ENCODE measurements around the gene NRXN2. TPM values are rescaled to one million over a fixed set of nuclear protein-coding genes. Genes with fewer than 3 reads are reported as not detected.
A peak's percentile ranks its signal among the peaks of the same experiment; 100 is the strongest.

NRXN2 gene
- total RNA-seq, 1 donor from 2014 or later = not detected

GRCh38 chr11:64677441-64678023 is 45.5 kb downstream of the NRXN2 start:
- H3K36me3 ChIP-seq (ENCODE audit: control insufficient read depth, insufficient read depth, low read length) = no peaks in the 10 kb centered on the region
- DNase-seq (ENCODE audit: low read depth) (no peak), FAIRE-seq (no peak)
- TF ChIP-seq, protein P1, sequence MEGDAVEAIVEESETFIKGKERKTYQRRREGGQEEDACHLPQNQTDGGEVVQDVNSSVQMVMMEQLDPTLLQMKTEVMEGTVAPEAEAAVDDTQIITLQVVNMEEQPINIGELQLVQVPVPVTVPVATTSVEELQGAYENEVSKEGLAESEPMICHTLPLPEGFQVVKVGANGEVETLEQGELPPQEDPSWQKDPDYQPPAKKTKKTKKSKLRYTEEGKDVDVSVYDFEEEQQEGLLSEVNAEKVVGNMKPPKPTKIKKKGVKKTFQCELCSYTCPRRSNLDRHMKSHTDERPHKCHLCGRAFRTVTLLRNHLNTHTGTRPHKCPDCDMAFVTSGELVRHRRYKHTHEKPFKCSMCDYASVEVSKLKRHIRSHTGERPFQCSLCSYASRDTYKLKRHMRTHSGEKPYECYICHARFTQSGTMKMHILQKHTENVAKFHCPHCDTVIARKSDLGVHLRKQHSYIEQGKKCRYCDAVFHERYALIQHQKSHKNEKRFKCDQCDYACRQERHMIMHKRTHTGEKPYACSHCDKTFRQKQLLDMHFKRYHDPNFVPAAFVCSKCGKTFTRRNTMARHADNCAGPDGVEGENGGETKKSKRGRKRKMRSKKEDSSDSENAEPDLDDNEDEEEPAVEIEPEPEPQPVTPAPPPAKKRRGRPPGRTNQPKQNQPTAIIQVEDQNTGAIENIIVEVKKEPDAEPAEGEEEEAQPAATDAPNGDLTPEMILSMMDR (IDR thresholded peaks at IDR 0.05; ENCODE audit: insufficient read depth, low read length, severe bottlenecking) = no peak
- no peak overlapping the region for H3K4me3 ChIP-seq (ENCODE audit: low read depth, low read length)
- peaks cover 19% of the 10 kb centered on the region for H3K27me3 ChIP-seq (ENCODE audit: control insufficient read depth, insufficient read depth, low read length)

- TF ChIP-seq, protein P1 (IDR thresholded peaks at IDR 0.05; ENCODE audit: insufficient read depth, low read length, severe bottlenecking) = no peak
- H3K36me3 ChIP-seq (ENCODE audit: control insufficient read depth, insufficient read depth, low read length) = no peaks in the 10 kb centered on the region
- no peak overlapping the region for H3K4me3 ChIP-seq (ENCODE audit: low read depth, low read length)
- no peak for FAIRE-seq
- DNase-seq (ENCODE audit: low read depth) = no peak
- H3K27me3 ChIP-seq (ENCODE audit: control insufficient read depth, insufficient read depth, low read length) = peaks cover 24% of the 10 kb centered on the region
Measured at GRCh38 chr11:64676261-64676615, 46.8 kb downstream of the NRXN2 start.

- FAIRE-seq (no peak), DNase-seq (ENCODE audit: low read depth) (peak; percentile 76)
- TF ChIP-seq, protein P1 (IDR thresholded peaks at IDR 0.05; ENCODE audit: insufficient read depth, low read length, severe bottlenecking) = no peak
- H3K36me3 ChIP-seq (ENCODE audit: control insufficient read depth, insufficient read depth, low read length) = no peaks in the 10 kb centered on the region
- H3K27me3 ChIP-seq (ENCODE audit: control insufficient read depth, insufficient read depth, low read length) = peaks cover 25% of the 10 kb centered on the region
- H3K4me3 ChIP-seq (ENCODE audit: low read depth, low read length) = no peak overlapping the region
Measured at GRCh38 chr11:64675450-64676260, 47.3 kb downstream of the NRXN2 start.

DNA sequence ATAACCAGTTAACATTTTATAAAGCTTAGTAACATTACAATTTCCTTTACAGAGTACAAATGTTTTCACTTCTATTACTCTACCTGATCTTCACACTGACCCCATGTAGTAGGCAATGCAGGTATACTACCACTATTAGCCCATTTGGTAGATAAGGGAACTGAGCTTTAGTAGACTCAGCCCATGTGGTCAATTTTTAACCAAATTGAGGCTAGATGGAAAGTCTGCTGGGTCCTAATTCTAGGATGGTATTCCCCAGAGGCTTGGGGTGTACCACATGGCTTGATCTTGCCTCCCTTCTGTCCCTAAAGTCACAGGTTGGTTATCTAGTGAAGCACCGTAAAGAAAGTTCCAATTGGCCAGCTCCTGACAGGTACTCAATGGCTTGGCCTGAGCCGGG is 48.2 kb downstream of the NRXN2 start:
- no peak for DNase-seq (ENCODE audit: low read depth)
- FAIRE-seq = no peak
- Histone ChIP-seq H3K36me3 (ENCODE audit: control insufficient read depth, insufficient read depth, low read length) (no peaks in the 10 kb centered on the region), H3K4me3 (ENCODE audit: low read depth, low read length) (no peak overlapping the region), H3K27me3 (ENCODE audit: control insufficient read depth, insufficient read depth, low read length) (peaks cover 26% of the 10 kb centered on the region)
- TF ChIP-seq, protein P1 (IDR thresholded peaks at IDR 0.05; ENCODE audit: insufficient read depth, low read length, severe bottlenecking) = no peak

DNA sequence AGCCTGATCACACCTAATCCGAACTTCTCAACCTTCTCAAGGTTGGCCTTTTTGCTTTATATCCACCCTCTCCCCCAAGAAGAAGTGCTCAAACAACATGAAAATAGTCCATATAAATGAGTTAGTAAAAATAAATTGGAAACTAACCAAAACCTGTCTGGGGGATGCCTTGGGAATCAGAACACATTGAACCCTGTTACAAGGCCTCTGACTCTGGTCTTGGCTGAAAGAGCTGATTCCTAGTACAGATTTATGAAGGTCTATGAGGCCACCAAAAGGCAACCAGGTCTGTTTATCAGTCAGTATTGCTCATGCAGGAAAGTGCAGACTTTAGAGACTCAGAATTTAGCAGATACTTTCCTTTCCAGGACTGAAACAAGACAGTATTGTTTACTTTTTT is 49.7 kb downstream of the NRXN2 start:
- Histone ChIP-seq H3K4me3 (ENCODE audit: low read depth, low read length) (no peak overlapping the region), H3K36me3 (ENCODE audit: control insufficient read depth, insufficient read depth, low read length) (no peaks in the 10 kb centered on the region), H3K27me3 (ENCODE audit: control insufficient read depth, insufficient read depth, low read length) (peaks cover 29% of the 10 kb centered on the region)
- DNase-seq (ENCODE audit: low read depth) (no peak), FAIRE-seq (no peak)
- TF ChIP-seq, protein P1 (IDR thresholded peaks at IDR 0.05; ENCODE audit: insufficient read depth, low read length, severe bottlenecking) = no peak

Measured in bronchial epithelial cell (primary cell).